HepG2 (cell line): ENCODE measurements around the gene ENDOD1. TPM values are rescaled to one million over a fixed set of nuclear protein-coding genes. Genes with fewer than 3 reads are reported as not detected.

Experiments used
- BRF2 ChIP-seq: sonication (generic); formaldehyde crosslinking; IDR thresholded peaks from 2 replicates; pipeline ENCODE4 v1.8.1; 2022; ENCODE audit warnings: mild to moderate bottlenecking, missing genetic modification reagents
- DNMT1 ChIP-seq: sonication (generic); formaldehyde crosslinking; IDR thresholded peaks from 2 replicates; pipeline ENCODE4 v1.5.1; 2020; ENCODE audit warnings: mild to moderate bottlenecking, missing genetic modification reagents
- HOXD1 ChIP-seq: sonication (generic); formaldehyde crosslinking; IDR thresholded peaks from 2 replicates; pipeline ENCODE4 v1.5.0; 2020; ENCODE audit warnings: missing genetic modification reagents
- IKZF5 ChIP-seq: IDR thresholded peaks from 2 replicates; pipeline ENCODE4 v1.6.1; 2018; ENCODE audit warnings: missing genetic modification reagents, mild to moderate bottlenecking, missing compliant biosample characterization
- KLF16 ChIP-seq, 2 experiments: sonication (generic) in 1 of 2; formaldehyde crosslinking in 1 of 2; IDR thresholded peaks; 2 replicates each; pipeline versions ENCODE4 v1.6.1 to v1.8.0; 2016 to 2023; ENCODE audit warnings: missing genetic modification reagents in 2 of 2, missing compliant biosample characterization in 1 of 2
- NFATC3 ChIP-seq: sonication (generic); formaldehyde crosslinking; IDR thresholded peaks from 2 replicates; pipeline ENCODE4 v1.5.1; 2020; ENCODE audit warnings: mild to moderate bottlenecking, missing genetic modification reagents
- SKI ChIP-seq: fragments of 450-650 bp; IDR thresholded peaks from one replicate; pipeline ENCODE4 v1.6.1; 2018; ENCODE audit warnings: mild to moderate bottlenecking; ENCODE audit not compliant: partially characterized antibody
- SRSF4 ChIP-seq: fragments of 200-400 bp; formaldehyde crosslinking; IDR thresholded peaks from one replicate; pipeline ENCODE4 v1.6.1; 2018; ENCODE audit warnings: mild to moderate bottlenecking, low read depth, low read length, moderate library complexity; ENCODE audit not compliant: poor library complexity, severe bottlenecking
- TARDBP ChIP-seq: sonication (generic); formaldehyde crosslinking; IDR thresholded peaks from 2 replicates; pipeline ENCODE4 v1.8.0; 2022; ENCODE audit warnings: mild to moderate bottlenecking, missing genetic modification reagents
- THAP9 ChIP-seq: sonication (generic); formaldehyde crosslinking; IDR thresholded peaks from 2 replicates; pipeline ENCODE4; 2020; ENCODE audit warnings: missing genetic modification reagents, mild to moderate bottlenecking, borderline replicate concordance
- ZBTB3 ChIP-seq: sonication (generic); formaldehyde crosslinking; IDR thresholded peaks from 2 replicates; pipeline ENCODE4 v1.4.0; 2020; ENCODE audit warnings: low read depth, mild to moderate bottlenecking, moderate library complexity, missing genetic modification reagents, borderline replicate concordance
- ZNF160 ChIP-seq: sonication (generic); formaldehyde crosslinking; IDR thresholded peaks from 2 replicates; pipeline ENCODE4 v1.8.0; 2022; ENCODE audit warnings: mild to moderate bottlenecking, inconsistent platforms, missing genetic modification reagents
- ZNF362 ChIP-seq: sonication (generic); formaldehyde crosslinking; IDR thresholded peaks from 2 replicates; pipeline ENCODE4 v1.4.0; 2020; ENCODE audit warnings: missing genetic modification reagents, mild to moderate bottlenecking, borderline replicate concordance
- polyA plus RNA-seq, 8 experiments: library from polyadenylated mRNA; depleted of rRNA in 3 of 8; stranded (reverse) in 7 of 8; unstranded in 1 of 8; fragments of >200 nt; fragmentation: Illumina TruSeq in 4 of 8; extraction: Trizol in 4 of 8; gene quantifications; 2 replicates each; pipeline versions ENCODE4 v1.2.1 to v1.2.3, GENCODE V29; 2011 to 2016; ENCODE audit warnings: low read depth in 4 of 8, missing spikeins in 1 of 8, mixed read lengths in 1 of 8; ENCODE audit not compliant: insufficient read depth in 1 of 8
- total RNA-seq, 5 experiments: library from RNA; depleted of rRNA; stranded (reverse); fragments of >200 nt; fragmentation: Illumina TruSeq; extraction: Trizol; gene quantifications; 2 replicates each; pipeline ENCODE4 v1.2.3, GENCODE V29; 2016; ENCODE audit warnings: low read depth in 1 of 5
- TF ChIP-seq, protein P1 (sequence below): sonication (generic); formaldehyde crosslinking; IDR thresholded peaks from 2 replicates; pipeline ENCODE4 v1.4.0; 2020; ENCODE audit warnings: missing genetic modification reagents, borderline replicate concordance
- TF ChIP-seq, protein P2 (sequence below): IDR thresholded peaks from 2 replicates; pipeline ENCODE4 v1.4.0; 2020; ENCODE audit warnings: mild to moderate bottlenecking, missing genetic modification reagents

The ENDOD1 gene
- total and polyA plus RNA-seq, 2 of the 13 experiments (the other 11 are each of a cell fraction or from before 2014, with no cell fraction given) = 2.0 to 6.8 TPM

GRCh38 chr11:95089620-95090542 is at the start of gene ENDOD1 (continued):
- TF ChIP-seq ZBTB3 (CRISPR knock-in tag) = 0 out of 2 replicates have a peak, but pooled peaks have one; percentile 35
- 0 out of 4 replicates have a peak, but pooled peaks of 1 of the 2 experiments have one; percentile 37 for TF ChIP-seq KLF16 (CRISPR knock-in tag; IDR thresholded peaks at IDR 0.05)
- TF ChIP-seq HOXD1 = no peak
- TF ChIP-seq, protein P1, sequence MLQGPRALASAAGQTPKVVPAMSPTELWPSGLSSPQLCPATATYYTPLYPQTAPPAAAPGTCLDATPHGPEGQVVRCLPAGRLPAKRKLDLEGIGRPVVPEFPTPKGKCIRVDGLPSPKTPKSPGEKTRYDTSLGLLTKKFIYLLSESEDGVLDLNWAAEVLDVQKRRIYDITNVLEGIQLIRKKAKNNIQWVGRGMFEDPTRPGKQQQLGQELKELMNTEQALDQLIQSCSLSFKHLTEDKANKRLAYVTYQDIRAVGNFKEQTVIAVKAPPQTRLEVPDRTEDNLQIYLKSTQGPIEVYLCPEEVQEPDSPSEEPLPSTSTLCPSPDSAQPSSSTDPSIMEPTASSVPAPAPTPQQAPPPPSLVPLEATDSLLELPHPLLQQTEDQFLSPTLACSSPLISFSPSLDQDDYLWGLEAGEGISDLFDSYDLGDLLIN (CRISPR knock-in tag) = no peak
- no peak for TF ChIP-seq IKZF5 (CRISPR knock-in tag)
- no peak for TF ChIP-seq ZNF362 (CRISPR knock-in tag)
- no peak for TF ChIP-seq ZNF160 (CRISPR knock-in tag)
- TF ChIP-seq SKI = no peak
- no peak for TF ChIP-seq DNMT1 (CRISPR knock-in tag)
- no peak for TF ChIP-seq TARDBP (CRISPR knock-in tag)
- no peak for TF ChIP-seq THAP9
- TF ChIP-seq BRF2 (CRISPR knock-in tag) = no peak
- TF ChIP-seq SRSF4 = no peak
- TF ChIP-seq, protein P2, sequence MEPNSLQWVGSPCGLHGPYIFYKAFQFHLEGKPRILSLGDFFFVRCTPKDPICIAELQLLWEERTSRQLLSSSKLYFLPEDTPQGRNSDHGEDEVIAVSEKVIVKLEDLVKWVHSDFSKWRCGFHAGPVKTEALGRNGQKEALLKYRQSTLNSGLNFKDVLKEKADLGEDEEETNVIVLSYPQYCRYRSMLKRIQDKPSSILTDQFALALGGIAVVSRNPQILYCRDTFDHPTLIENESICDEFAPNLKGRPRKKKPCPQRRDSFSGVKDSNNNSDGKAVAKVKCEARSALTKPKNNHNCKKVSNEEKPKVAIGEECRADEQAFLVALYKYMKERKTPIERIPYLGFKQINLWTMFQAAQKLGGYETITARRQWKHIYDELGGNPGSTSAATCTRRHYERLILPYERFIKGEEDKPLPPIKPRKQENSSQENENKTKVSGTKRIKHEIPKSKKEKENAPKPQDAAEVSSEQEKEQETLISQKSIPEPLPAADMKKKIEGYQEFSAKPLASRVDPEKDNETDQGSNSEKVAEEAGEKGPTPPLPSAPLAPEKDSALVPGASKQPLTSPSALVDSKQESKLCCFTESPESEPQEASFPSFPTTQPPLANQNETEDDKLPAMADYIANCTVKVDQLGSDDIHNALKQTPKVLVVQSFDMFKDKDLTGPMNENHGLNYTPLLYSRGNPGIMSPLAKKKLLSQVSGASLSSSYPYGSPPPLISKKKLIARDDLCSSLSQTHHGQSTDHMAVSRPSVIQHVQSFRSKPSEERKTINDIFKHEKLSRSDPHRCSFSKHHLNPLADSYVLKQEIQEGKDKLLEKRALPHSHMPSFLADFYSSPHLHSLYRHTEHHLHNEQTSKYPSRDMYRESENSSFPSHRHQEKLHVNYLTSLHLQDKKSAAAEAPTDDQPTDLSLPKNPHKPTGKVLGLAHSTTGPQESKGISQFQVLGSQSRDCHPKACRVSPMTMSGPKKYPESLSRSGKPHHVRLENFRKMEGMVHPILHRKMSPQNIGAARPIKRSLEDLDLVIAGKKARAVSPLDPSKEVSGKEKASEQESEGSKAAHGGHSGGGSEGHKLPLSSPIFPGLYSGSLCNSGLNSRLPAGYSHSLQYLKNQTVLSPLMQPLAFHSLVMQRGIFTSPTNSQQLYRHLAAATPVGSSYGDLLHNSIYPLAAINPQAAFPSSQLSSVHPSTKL (CRISPR knock-in tag) = no peak; the same call in 1 of the 2 replicates
- no peak for TF ChIP-seq NFATC3 (CRISPR knock-in tag)
